ENCODE data around the gene CCDC85C.

GRCh38 chr14:99600232-99600888, 3.6 kb downstream of the CCDC85C start:
- TF ChIP-seq EP300 (IDR thresholded peaks at IDR 0.05; ENCODE audit: borderline replicate concordance in 1 of 2, low read depth in 2 of 2, low read length in 2 of 2) (no peak), CTCF (IDR thresholded peaks at IDR 0.05; ENCODE audit: control extremely low read depth in 1 of 3, insufficient read depth in 1 of 3, low read depth in 1 of 3, low read length in 3 of 3) (no peak), JUN (IDR thresholded peaks at IDR 0.05; ENCODE audit: low read depth, low read length) (no peak), YY1 (IDR thresholded peaks at IDR 0.05; ENCODE audit: low read depth, low read length) (no peak), EZH2 (IDR thresholded peaks at IDR 0.05; ENCODE audit: low read depth, low read length, severe bottlenecking) (no peak), JUND (IDR thresholded peaks at IDR 0.05; ENCODE audit: low read length) (no peak)

Data from H1 (cell line).